RWPE2 (cell line): ENCODE results near the gene GARNL3.

Source experiments
- ATAC-seq: fragments of 200-7000 bp; cut with Tn5 transposase; 3 replicates; pipeline ENCODE4 v1.9.1; 2021; ENCODE audit warnings: low read depth
- DNase-seq: peaks from one replicate; pipeline ENCODE4 v3.0.0-alpha.2; 2020; ENCODE audit warnings: low spot score
- H3K27ac ChIP-seq: fragments of 450-650 bp; 2 replicates; pipeline ENCODE4 v1.5.1; 2017; ENCODE audit warnings: mild to moderate bottlenecking; ENCODE audit not compliant: poor library complexity, severe bottlenecking
- H3K27me3 ChIP-seq: fragments of 250-450 bp; sonication (Bioruptor Pico); 2 replicates; pipeline ENCODE4 v1.5.1; 2021; ENCODE audit warnings: mild to moderate bottlenecking, moderate library complexity; ENCODE audit not compliant: insufficient read depth, poor library complexity, severe bottlenecking
- H3K36me3 ChIP-seq: fragments of 250-450 bp; sonication (Bioruptor Pico); 2 replicates; pipeline ENCODE4 v1.5.1; 2020; ENCODE audit warnings: low read depth, mild to moderate bottlenecking, moderate library complexity
- H3K4me1 ChIP-seq: fragments of 250-450 bp; sonication (Bioruptor Pico); 2 replicates; pipeline ENCODE4 v1.5.1; 2021; ENCODE audit warnings: mild to moderate bottlenecking, moderate library complexity; ENCODE audit not compliant: insufficient read depth, poor library complexity, severe bottlenecking
- H3K4me3 ChIP-seq: fragments of 250-450 bp; sonication (Bioruptor Pico); 2 replicates; pipeline ENCODE4 v1.5.1; 2021; ENCODE audit warnings: mild to moderate bottlenecking, moderate library complexity; ENCODE audit not compliant: severe bottlenecking
- H3K9me3 ChIP-seq: fragments of 250-450 bp; sonication (Bioruptor Pico); 2 replicates; pipeline ENCODE4 v1.5.1; 2021; ENCODE audit warnings: mild to moderate bottlenecking, moderate library complexity; ENCODE audit not compliant: severe bottlenecking
- TF ChIP-seq, protein P1 (sequence below): fragments of 450-650 bp; IDR thresholded peaks from one replicate; pipeline ENCODE4 v1.5.1; 2017; ENCODE audit warnings: mild to moderate bottlenecking, moderate library complexity; ENCODE audit not compliant: poor library complexity, severe bottlenecking

The GARNL3 gene

DNA sequence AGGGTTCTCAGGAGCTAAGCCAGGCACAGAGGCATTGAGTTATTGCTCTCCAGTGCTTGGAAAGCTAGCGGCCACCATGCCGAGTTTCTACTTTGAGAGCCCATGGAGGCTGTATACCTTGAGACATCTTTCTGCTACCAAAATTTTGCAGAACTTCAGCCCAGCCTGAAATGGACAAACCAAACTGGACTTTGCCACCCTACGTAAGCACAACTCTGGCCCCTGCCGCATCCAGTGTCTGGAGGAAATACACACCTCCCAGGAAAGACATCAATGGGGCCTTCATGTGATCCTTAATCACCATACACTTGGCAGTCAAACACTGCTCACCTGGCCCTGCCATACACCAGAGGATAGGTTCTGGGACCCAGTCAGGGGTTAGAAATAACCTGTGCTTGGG, 27.8 kb downstream of the GARNL3 start:
- no peak overlapping the region for H3K4me3 ChIP-seq
- no peak overlapping the region for H3K27ac ChIP-seq
- no peaks in the 10 kb centered on the region for H3K9me3 ChIP-seq
- no peaks in the 10 kb centered on the region for H3K27me3 ChIP-seq
- DNase-seq (no peak), ATAC-seq (no peak)
- peaks cover 3% of the 10 kb centered on the region for H3K4me1 ChIP-seq
- TF ChIP-seq, protein P1, sequence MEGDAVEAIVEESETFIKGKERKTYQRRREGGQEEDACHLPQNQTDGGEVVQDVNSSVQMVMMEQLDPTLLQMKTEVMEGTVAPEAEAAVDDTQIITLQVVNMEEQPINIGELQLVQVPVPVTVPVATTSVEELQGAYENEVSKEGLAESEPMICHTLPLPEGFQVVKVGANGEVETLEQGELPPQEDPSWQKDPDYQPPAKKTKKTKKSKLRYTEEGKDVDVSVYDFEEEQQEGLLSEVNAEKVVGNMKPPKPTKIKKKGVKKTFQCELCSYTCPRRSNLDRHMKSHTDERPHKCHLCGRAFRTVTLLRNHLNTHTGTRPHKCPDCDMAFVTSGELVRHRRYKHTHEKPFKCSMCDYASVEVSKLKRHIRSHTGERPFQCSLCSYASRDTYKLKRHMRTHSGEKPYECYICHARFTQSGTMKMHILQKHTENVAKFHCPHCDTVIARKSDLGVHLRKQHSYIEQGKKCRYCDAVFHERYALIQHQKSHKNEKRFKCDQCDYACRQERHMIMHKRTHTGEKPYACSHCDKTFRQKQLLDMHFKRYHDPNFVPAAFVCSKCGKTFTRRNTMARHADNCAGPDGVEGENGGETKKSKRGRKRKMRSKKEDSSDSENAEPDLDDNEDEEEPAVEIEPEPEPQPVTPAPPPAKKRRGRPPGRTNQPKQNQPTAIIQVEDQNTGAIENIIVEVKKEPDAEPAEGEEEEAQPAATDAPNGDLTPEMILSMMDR, result no peak
- no peaks in the 10 kb centered on the region for H3K36me3 ChIP-seq

DNA sequence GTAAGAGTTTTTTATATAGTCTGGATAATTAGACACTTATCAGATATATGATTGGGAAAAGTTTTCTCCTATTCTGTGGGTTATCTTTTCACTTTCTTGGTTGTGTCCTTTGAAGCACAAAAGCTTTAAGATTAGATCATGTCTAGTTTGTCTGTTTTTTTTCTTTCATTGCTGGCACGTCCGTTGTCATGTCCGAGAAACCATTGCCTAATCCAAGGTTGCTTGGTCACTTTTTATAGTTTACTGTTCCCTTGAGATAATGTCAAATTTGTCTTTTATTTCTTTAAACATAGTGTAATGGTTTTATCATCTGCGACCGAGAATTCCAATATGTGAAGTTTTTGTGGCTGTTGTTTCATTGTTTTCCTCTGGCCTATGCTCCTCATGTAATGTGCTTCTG, 28.8 kb downstream of the GARNL3 start:
- no peak for DNase-seq

DNA sequence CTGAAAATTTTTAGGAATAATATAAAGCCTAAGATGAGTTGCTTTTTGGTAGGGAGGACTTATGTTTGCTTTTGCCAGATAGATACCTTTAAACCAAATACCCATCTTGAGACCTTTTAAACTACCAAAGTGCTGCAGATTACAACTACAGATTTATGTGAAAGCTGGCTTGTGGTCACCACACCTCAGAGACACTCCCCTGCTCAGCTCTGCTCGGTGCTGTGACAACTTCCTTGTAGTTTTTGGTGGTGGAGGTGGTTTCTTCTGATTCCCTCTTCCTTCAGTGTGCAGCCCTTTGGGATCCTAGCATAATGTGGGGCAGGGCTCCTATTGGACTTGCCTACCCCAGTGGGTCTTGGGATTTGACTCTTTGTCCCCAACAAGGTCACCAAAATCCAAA, 29.2 kb downstream of the GARNL3 start:
- no peaks in the 10 kb centered on the region for H3K9me3 ChIP-seq
- H3K4me3 ChIP-seq, result no peak overlapping the region
- peaks cover 3% of the 10 kb centered on the region for H3K4me1 ChIP-seq
- no peaks in the 10 kb centered on the region for H3K36me3 ChIP-seq
- no peak for ATAC-seq
- H3K27ac ChIP-seq, result no peak overlapping the region
- DNase-seq, result no peak
- no peaks in the 10 kb centered on the region for H3K27me3 ChIP-seq
- TF ChIP-seq, protein P1, result no peak

More for the DNA sequence above, 28.8 kb downstream of the GARNL3 start:
- Histone ChIP-seq H3K27ac (no peak overlapping the region), H3K9me3 (no peaks in the 10 kb centered on the region), H3K4me1 (peaks cover 3% of the 10 kb centered on the region), H3K27me3 (no peaks in the 10 kb centered on the region), H3K4me3 (no peak overlapping the region), H3K36me3 (no peaks in the 10 kb centered on the region)
- TF ChIP-seq, protein P1, result no peak
- ATAC-seq, result no peak

DNA sequence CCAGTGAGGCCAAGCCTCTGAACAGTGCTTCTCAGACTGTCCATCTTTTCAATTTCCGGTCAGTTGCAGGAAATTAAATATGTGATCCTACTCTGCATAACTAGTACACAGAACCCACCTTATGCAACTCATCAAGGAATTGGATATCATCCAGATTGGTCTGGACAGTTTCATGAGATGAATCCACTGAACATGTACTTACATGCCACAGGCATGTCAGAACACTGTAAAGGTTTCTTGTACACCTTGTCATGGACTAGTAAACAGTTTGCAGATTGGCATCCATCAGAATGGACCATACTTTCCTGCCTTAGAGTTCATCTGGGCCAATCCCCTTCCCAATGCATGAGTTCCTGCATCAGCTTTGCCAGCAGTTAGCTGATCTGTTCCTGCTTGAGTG, 30.4 kb downstream of the GARNL3 start:
- Histone ChIP-seq H3K4me1 (peaks cover 3% of the 10 kb centered on the region), H3K36me3 (no peaks in the 10 kb centered on the region), H3K4me3 (no peak overlapping the region), H3K9me3 (no peaks in the 10 kb centered on the region), H3K27ac (no peak overlapping the region), H3K27me3 (no peaks in the 10 kb centered on the region)
- TF ChIP-seq, protein P1, result no peak
- ATAC-seq, result peak; percentile 61
- no peak for DNase-seq

DNA sequence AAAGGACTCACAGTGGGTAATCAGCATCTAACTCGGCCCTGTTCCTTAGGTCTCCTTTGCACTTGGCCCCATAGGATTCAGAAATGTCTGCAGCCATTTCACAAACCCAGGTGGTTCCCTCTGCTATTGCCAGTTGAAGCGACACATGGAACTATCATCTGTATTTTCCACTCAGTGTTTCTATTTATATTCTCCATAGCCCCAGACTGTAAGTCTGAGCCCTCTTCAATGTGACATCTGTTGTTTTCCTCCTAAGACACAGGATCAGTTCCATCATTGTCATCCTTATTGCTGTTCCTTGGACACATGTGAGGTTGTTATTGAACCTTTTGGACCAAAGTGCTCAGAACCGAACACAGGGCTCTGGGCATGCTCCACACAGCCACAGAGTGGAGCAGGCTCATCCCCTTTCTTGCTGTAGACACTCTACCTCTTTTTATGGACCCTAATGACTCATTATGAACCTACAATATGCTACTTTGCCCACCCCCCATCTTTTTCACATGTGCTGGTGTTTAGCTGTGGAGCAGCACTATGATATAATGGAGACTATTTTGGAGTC, 36.4 kb downstream of the GARNL3 start:
- TF ChIP-seq, protein P1, result no peak
- Histone ChIP-seq H3K4me3 (no peak overlapping the region), H3K36me3 (no peaks in the 10 kb centered on the region), H3K27ac (no peak overlapping the region), H3K4me1 (no peaks in the 10 kb centered on the region), H3K27me3 (no peaks in the 10 kb centered on the region), H3K9me3 (no peaks in the 10 kb centered on the region)
- ATAC-seq (no peak), DNase-seq (no peak)
